HCT116 (cell line): ENCODE measurements around the gene MXI1. TPM values are rescaled to one million over a fixed set of nuclear protein-coding genes. Genes with fewer than 3 reads are reported as not detected.

Experiments
- ATAC-seq: fragments of 200-7000 bp; cut with Tn5 transposase; 2 replicates; pipeline ENCODE4 v1.9.1; 2020; ENCODE audit warnings: mild to moderate bottlenecking, moderate library complexity
- BruUV-seq: library from RNA; stranded (reverse); fragments of 400-500 nt; replicated peaks from 2 replicates; lab custom pipeline; 2021; lab: Mats Ljungman, UMichigan
- CTCF ChIA-PET: fragments of 300-600 bp; sonication (Branson Sonifier 250); formaldehyde crosslinking; loops from one replicate; lab custom pipeline; 2021; ENCODE audit warnings: antibody characterized with exemption; lab: Charles Lee
- POLR2A ChIA-PET: fragments of 300-600, 350-600 bp; sonication (Branson Sonifier 250); formaldehyde crosslinking; loops from one replicate; lab custom pipeline; 2021; ENCODE audit warnings: antibody characterized with exemption; lab: Charles Lee
- RAD21 ChIA-PET, 2 experiments: fragments of 300-600 bp; sonication (Branson Sonifier 250); formaldehyde crosslinking; loops; one replicate each; lab custom pipeline; 2023; ENCODE audit warnings: low total read pairs in 2 of 2; ENCODE audit not compliant: uncharacterized antibody in 2 of 2, unreplicated experiment in 2 of 2, low non-redundant PET in 1 of 2; lab: Charles Lee
- DNase-seq: peaks from one replicate; pipeline ENCODE4 v3.0.0-alpha.2; 2010; ENCODE audit warnings: low read depth, low spot score
- H2AFZ ChIP-seq: fragments of 200-600 bp; shearing (Covaris generic), sonication (generic); 2 replicates; pipeline ENCODE4 v1.6.1; 2017; ENCODE audit warnings: low read depth, mixed run types, mixed read lengths, antibody characterized with exemption, low read length; ENCODE audit not compliant: poor library complexity, severe bottlenecking
- H3K27ac ChIP-seq: 2 replicates; pipeline ENCODE4 v1.5.1; 2012; ENCODE audit warnings: low read depth, low read length
- H3K27me3 ChIP-seq: fragments of 200-600 bp; sonication (generic); 2 replicates; pipeline ENCODE4 v1.6.1; 2016; ENCODE audit warnings: mixed run types, low read length, mixed read lengths; ENCODE audit not compliant: insufficient read depth
- H3K36me3 ChIP-seq, 2 experiments: fragments of 200-500 bp in 1 of 2; fragments of 200-600 bp in 1 of 2; sonication (Bioruptor generic) in 1 of 2; sonication (generic) in 1 of 2; 2 replicates each; pipeline versions ENCODE4 v1.5.1 to v1.6.1; 2014 to 2016; ENCODE audit warnings: low read length in 2 of 2, inconsistent platforms in 1 of 2, mixed read lengths in 1 of 2, mixed run types in 1 of 2; ENCODE audit not compliant: insufficient read depth in 2 of 2, control insufficient read depth in 1 of 2
- H3K4me1 ChIP-seq, 2 experiments: fragments of 200-600 bp in 1 of 2; sonication (generic) in 1 of 2; 2 replicates each; pipeline versions ENCODE4 v1.5.1 to v1.6.1; 2012 to 2017; ENCODE audit warnings: low read length in 2 of 2, inconsistent platforms in 1 of 2, mild to moderate bottlenecking in 1 of 2, mixed read lengths in 1 of 2, mixed run types in 1 of 2, moderate library complexity in 1 of 2; ENCODE audit not compliant: insufficient read depth in 2 of 2, control insufficient read depth in 1 of 2
- H3K4me2 ChIP-seq: fragments of 200-600 bp; sonication (generic); 2 replicates; pipeline ENCODE4 v1.6.1; 2017; ENCODE audit warnings: mixed run types, low read length, mixed read lengths
- H3K4me3 ChIP-seq, 2 experiments: fragments of 200-600 bp in 1 of 2; sonication (generic) in 1 of 2; replicated peaks in 1 of 2; 2 replicates each; pipeline ENCODE4 v1.5.1; 2011 to 2016; ENCODE audit warnings: low read length in 2 of 2, control low read depth in 1 of 2, low read depth in 1 of 2, mild to moderate bottlenecking in 1 of 2, mixed read lengths in 1 of 2, mixed run types in 1 of 2
- H3K79me2 ChIP-seq: fragments of 200-600 bp; sonication (generic); 2 replicates; pipeline ENCODE4 v1.6.1; 2017; ENCODE audit warnings: mild to moderate bottlenecking, mixed run types, low read length, moderate library complexity, mixed read lengths; ENCODE audit not compliant: insufficient read depth
- H3K9ac ChIP-seq: fragments of 200-600 bp; sonication (generic); 2 replicates; pipeline ENCODE4 v1.6.1; 2016; ENCODE audit warnings: low read length, mixed read lengths
- H3K9me2 ChIP-seq: fragments of 200-600 bp; sonication (generic), shearing (Covaris generic); 2 replicates; pipeline ENCODE4 v1.6.1; 2017; ENCODE audit warnings: mixed run types, mild to moderate bottlenecking, moderate library complexity; ENCODE audit not compliant: insufficient read depth
- H3K9me3 ChIP-seq, 2 experiments: fragments of 200-500 bp in 1 of 2; fragments of 200-600 bp in 1 of 2; sonication (Bioruptor generic) in 1 of 2; sonication (generic) in 1 of 2; 2 replicates each; pipeline ENCODE4 v1.6.1; 2014 to 2017; ENCODE audit warnings: low read length in 2 of 2, mixed read lengths in 2 of 2, inconsistent platforms in 1 of 2, low read depth in 1 of 2, mild to moderate bottlenecking in 1 of 2, mixed run types in 1 of 2, moderate library complexity in 1 of 2; ENCODE audit not compliant: control insufficient read depth in 1 of 2, insufficient read depth in 1 of 2
- H4K20me1 ChIP-seq: fragments of 200-600 bp; sonication (generic), shearing (Covaris generic); 2 replicates; pipeline ENCODE4 v1.6.1; 2017; ENCODE audit warnings: mixed run types, mild to moderate bottlenecking, moderate library complexity; ENCODE audit not compliant: insufficient read depth
- CBX3 ChIP-seq: IDR thresholded peaks from 2 replicates; pipeline ENCODE4 v1.6.1; 2012; ENCODE audit warnings: low read depth
- CTCF ChIP-seq, 3 experiments: fragments of 200-600 bp in 1 of 3; sonication (generic) in 1 of 3; IDR thresholded peaks in 2 of 3; conservative IDR thresholded peaks in 1 of 3; 2 replicates each; pipeline ENCODE4 v1.5.1; 2012 to 2017; ENCODE audit warnings: low read depth in 2 of 3, low read length in 2 of 3, antibody characterized with exemption in 1 of 3, borderline replicate concordance in 1 of 3, control low read depth in 1 of 3, mild to moderate bottlenecking in 1 of 3, mixed read lengths in 1 of 3, mixed run types in 1 of 3, moderate library complexity in 1 of 3; ENCODE audit not compliant: insufficient read depth in 1 of 3
- EZH2phosphoT487 ChIP-seq: fragments of 200-600 bp; IDR thresholded peaks from 2 replicates; pipeline ENCODE4 v1.6.1; 2018; ENCODE audit warnings: antibody characterized with exemption, borderline replicate concordance
- FOSL1 ChIP-seq: IDR thresholded peaks from 2 replicates; pipeline ENCODE4 v1.6.1; 2012; ENCODE audit warnings: low read depth
- MAX ChIP-seq: IDR thresholded peaks from 2 replicates; pipeline ENCODE4 v1.6.1; 2012
- POLR2AphosphoS5 ChIP-seq: IDR thresholded peaks from 2 replicates; pipeline ENCODE4 v1.6.1; 2011; ENCODE audit warnings: mild to moderate bottlenecking, low read depth, low read length, moderate library complexity
- SP1 ChIP-seq: IDR thresholded peaks from 2 replicates; pipeline ENCODE4 v1.6.1; 2012; ENCODE audit warnings: low read depth
- SRF ChIP-seq: IDR thresholded peaks from 2 replicates; pipeline ENCODE4 v1.6.1; 2012; ENCODE audit warnings: low read depth
- TCF7L2 ChIP-seq: IDR thresholded peaks from 2 replicates; pipeline ENCODE4 v1.7.0; 2011; ENCODE audit warnings: borderline replicate concordance, inconsistent platforms; ENCODE audit not compliant: insufficient read depth, insufficient read length; ENCODE audit errors: extremely low read depth
- intact Hi-C: fragments of 100-400 bp; cut with micrococcal nuclease; formaldehyde crosslinking; loops from 2 replicates; pipeline ENCODE4 v1.10.0; 2022
- total RNA-seq: library from RNA; stranded (reverse); gene quantifications from one replicate; pipeline ENCODE4 v1.2.1, GENCODE V29; 2021; ENCODE audit not compliant: unreplicated experiment
- TF ChIP-seq, protein P1 (sequence below): IDR thresholded peaks from 2 replicates; pipeline ENCODE4 v1.6.1; 2012

The MXI1 gene
- total RNA-seq, 1 experiment from 2014 or later: 57.0 TPM

- TF ChIP-seq POLR2AphosphoS5: no peak
These were observed 61.0 kb downstream of the MXI1 start (continued) for GRCh38 chr10:110268442-110268841.

GRCh38 chr10:110268971-110269370, 61.6 kb downstream of the MXI1 start:
- Histone ChIP-seq H3K79me2 (no peaks in the 10 kb centered on the region), H2AFZ (no peak overlapping the region)

More at GRCh38 chr10:110268971-110269370, 61.6 kb downstream of the MXI1 start:
- Histone ChIP-seq H3K4me3 (no peak overlapping the region), H4K20me1 (no peaks in the 10 kb centered on the region), H3K27ac (no peak overlapping the region), H3K9me3 (no peaks in the 10 kb centered on the region), H3K9ac (no peak overlapping the region), H3K4me1 (peaks cover under 1 to 4% of the 10 kb centered on the region in 2 experiments; a peak in 1 of 4 replicates), H3K36me3 (no peaks in the 10 kb centered on the region), H3K4me2 (no peak overlapping the region), H3K9me2 (no peaks in the 10 kb centered on the region), H3K27me3 (no peaks in the 10 kb centered on the region)
- POLR2A ChIA-PET: no interaction called here
- TF ChIP-seq SRF (no peak), EZH2phosphoT487 (no peak), SP1 (no peak), MAX (no peak), CTCF (IDR thresholded peaks at IDR 0.05 in 2 of 3, conservative IDR thresholded peaks at IDR 0.05 in 1 of 3; ENCODE audit: borderline replicate concordance in 1 of 3, insufficient read depth in 1 of 3, low read depth in 2 of 3, low read length in 2 of 3) (no peak), CBX3 (no peak), FOSL1 (no peak), TCF7L2 (no peak)
- TF ChIP-seq, protein P1, sequence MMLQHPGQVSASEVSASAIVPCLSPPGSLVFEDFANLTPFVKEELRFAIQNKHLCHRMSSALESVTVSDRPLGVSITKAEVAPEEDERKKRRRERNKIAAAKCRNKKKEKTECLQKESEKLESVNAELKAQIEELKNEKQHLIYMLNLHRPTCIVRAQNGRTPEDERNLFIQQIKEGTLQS: no peak
- DNase-seq: no peak
- BruUV-seq: no TSS peak
- no peak for ATAC-seq
- RAD21 ChIA-PET: interaction anchor here in 1 of 2 experiments (0.7 kb wide), 1 partner anchor 232 kb away, joined by 3 read pairs; no protein-coding TSS in a partner anchor
- intact Hi-C loops: no loop called here
- CTCF ChIA-PET: interaction anchor here (1.7 to 1.8 kb wide), 2 partner anchors 131 to 135 kb away, joined by 3 to 4 read pairs; no protein-coding TSS in a partner anchor
